Activated B cell treated with CpG ODN at 0.5 μM for 24 hours (primary cell): ENCODE measurements around the gene ZNF280B. TPM values are rescaled to one million over a fixed set of nuclear protein-coding genes. Genes with fewer than 3 reads are reported as not detected.
"Not testable (repeated sequence)": the region's sequence is repeated elsewhere in the genome, so short reads cannot be mapped to it uniquely, and the experiment has no call there.

Source experiments
- ATAC-seq: fragments of 200-7000 bp; cut with Tn5 transposase; one replicate; pipeline ENCODE4 v1.10.0; 2021; ENCODE audit warnings: low read depth, mild to moderate bottlenecking, moderate library complexity
- CTCF ChIA-PET: fragments of 350-600 bp; sonication (Branson Sonifier 250); formaldehyde crosslinking; loops from one replicate; lab custom pipeline; 2021; ENCODE audit warnings: antibody characterized with exemption; lab: Charles Lee
- POLR2A ChIA-PET: fragments of 350-600 bp; sonication (Branson Sonifier 250); formaldehyde crosslinking; loops from one replicate; lab custom pipeline; 2021; ENCODE audit warnings: antibody characterized with exemption; lab: Charles Lee
- DNase-seq: peaks from one replicate; pipeline ENCODE4 v3.0.0; 2022
- H3K27ac Mint-ChIP-seq: one replicate; pipeline ENCODE4 v1.8.0; 2020; ENCODE audit warnings: mixed read lengths
- H3K27me3 Mint-ChIP-seq: one replicate; pipeline ENCODE4 v1.8.0; 2021; ENCODE audit warnings: mixed read lengths
- H3K36me3 Mint-ChIP-seq: one replicate; pipeline ENCODE4 v1.8.0; 2021; ENCODE audit warnings: low read depth, mixed read lengths
- H3K4me1 Mint-ChIP-seq: one replicate; pipeline ENCODE4 v1.8.0; 2021; ENCODE audit warnings: mixed read lengths
- H3K4me3 Mint-ChIP-seq: one replicate; pipeline ENCODE4 v1.8.0; 2020; ENCODE audit warnings: mild to moderate bottlenecking, mixed read lengths
- H3K9me3 Mint-ChIP-seq: one replicate; pipeline ENCODE4 v1.8.0; 2020; ENCODE audit warnings: mixed read lengths
- CTCF ChIP-seq: fragments of 200-600 bp; IDR thresholded peaks from one replicate; pipeline ENCODE4 v1.8.0; 2022; ENCODE audit warnings: antibody characterized with exemption, mild to moderate bottlenecking
- intact Hi-C: fragments of 100-400 bp; cut with micrococcal nuclease; formaldehyde crosslinking; loops from one replicate; pipeline ENCODE4 v1.15.1; 2024
- total RNA-seq: library from RNA; stranded (reverse); gene quantifications from 2 replicates; pipeline ENCODE4 v1.2.3, GENCODE V29; 2022

The ZNF280B gene
- total RNA-seq, 1 donor from 2014 or later, result 2.5 TPM

GRCh38 chr22:22480940-22481339 lies 27.6 kb downstream of the ZNF280B start:
- intact Hi-C loops, result loop anchor here (10.0 kb wide), 1 partner anchor 74 kb away; the partner anchor contains the start of gene PRAME
- POLR2A ChIA-PET, result no interaction called here
- no peak for ATAC-seq
- peaks cover 4% of the 10 kb centered on the region for H3K36me3 Mint-ChIP-seq
- TF ChIP-seq CTCF, result no peak
- H3K4me1 Mint-ChIP-seq, result peaks cover 2% of the 10 kb centered on the region
- H3K27me3 Mint-ChIP-seq, result no peaks in the 10 kb centered on the region
- H3K27ac Mint-ChIP-seq, result no peak overlapping the region
- no peak for DNase-seq
- CTCF ChIA-PET, result interaction anchor here (1.3 kb wide), 1 partner anchor 50 kb away, joined by 3 read pairs; no protein-coding TSS in a partner anchor
- no peak overlapping the region for H3K4me3 Mint-ChIP-seq
- H3K9me3 Mint-ChIP-seq, result no peaks in the 10 kb centered on the region

- H3K27me3 Mint-ChIP-seq, result no peaks in the 10 kb centered on the region
- no peak for TF ChIP-seq CTCF
- POLR2A ChIA-PET, result no interaction called here
- CTCF ChIA-PET, result interaction anchor here (1.3 kb wide), 1 partner anchor 49 kb away, joined by 3 read pairs; no protein-coding TSS in a partner anchor
- no peaks in the 10 kb centered on the region for H3K36me3 Mint-ChIP-seq
- DNase-seq (no peak), ATAC-seq (no peak)
- H3K27ac Mint-ChIP-seq, result no peak overlapping the region
- H3K4me1 Mint-ChIP-seq, result peaks cover 5% of the 10 kb centered on the region
- no peak overlapping the region for H3K4me3 Mint-ChIP-seq
- H3K9me3 Mint-ChIP-seq, result no peaks in the 10 kb centered on the region
- intact Hi-C loops, result loop anchor here (10.0 kb wide), 1 partner anchor 75 kb away; the partner anchor contains the start of gene PRAME
Observed at GRCh38 chr22:22479999-22480532, 28.5 kb downstream of the ZNF280B start.

- H3K4me3 Mint-ChIP-seq, result no peak overlapping the region
- no peaks in the 10 kb centered on the region for H3K27me3 Mint-ChIP-seq
- TF ChIP-seq CTCF, result no peak
- H3K36me3 Mint-ChIP-seq, result no peaks in the 10 kb centered on the region
- H3K9me3 Mint-ChIP-seq, result no peaks in the 10 kb centered on the region
- peaks cover 5% of the 10 kb centered on the region for H3K4me1 Mint-ChIP-seq
- intact Hi-C loops, result no loop called here
- CTCF ChIA-PET, result no interaction called here
- POLR2A ChIA-PET, result no interaction called here
- no peak for DNase-seq
- no peak overlapping the region for H3K27ac Mint-ChIP-seq
- no peak for ATAC-seq
Observed at GRCh38 chr22:22479116-22479515, 29.4 kb downstream of the ZNF280B start.

- Mint-ChIP-seq H3K9me3 (no peaks in the 10 kb centered on the region), H3K36me3 (no peaks in the 10 kb centered on the region), H3K27me3 (no peaks in the 10 kb centered on the region), H3K27ac (no peak overlapping the region), H3K4me1 (peaks cover 5% of the 10 kb centered on the region), H3K4me3 (no peak overlapping the region)
- intact Hi-C loops, result no loop called here
- no peak for TF ChIP-seq CTCF
- DNase-seq (no peak), ATAC-seq (no peak)
- ChIA-PET CTCF (no interaction called here), POLR2A (no interaction called here)
Observed at GRCh38 chr22:22478470-22478869, 30.1 kb downstream of the ZNF280B start.

- Mint-ChIP-seq H3K36me3 (no peaks in the 10 kb centered on the region), H3K27ac (no peak overlapping the region), H3K4me1 (peaks cover 3% of the 10 kb centered on the region), H3K27me3 (no peaks in the 10 kb centered on the region), H3K9me3 (peaks cover 2% of the 10 kb centered on the region), H3K4me3 (no peak overlapping the region)
- DNase-seq (no peak), ATAC-seq (no peak)
- no peak for TF ChIP-seq CTCF
- intact Hi-C loops, result no loop called here
- ChIA-PET POLR2A (interaction anchor here (0.8 kb wide), 1 partner anchor 24 kb away, joined by 3 read pairs; no protein-coding TSS in a partner anchor), CTCF (no interaction called here)
Observed at GRCh38 chr22:22474733-22475132, 33.8 kb downstream of the ZNF280B start.

DNA sequence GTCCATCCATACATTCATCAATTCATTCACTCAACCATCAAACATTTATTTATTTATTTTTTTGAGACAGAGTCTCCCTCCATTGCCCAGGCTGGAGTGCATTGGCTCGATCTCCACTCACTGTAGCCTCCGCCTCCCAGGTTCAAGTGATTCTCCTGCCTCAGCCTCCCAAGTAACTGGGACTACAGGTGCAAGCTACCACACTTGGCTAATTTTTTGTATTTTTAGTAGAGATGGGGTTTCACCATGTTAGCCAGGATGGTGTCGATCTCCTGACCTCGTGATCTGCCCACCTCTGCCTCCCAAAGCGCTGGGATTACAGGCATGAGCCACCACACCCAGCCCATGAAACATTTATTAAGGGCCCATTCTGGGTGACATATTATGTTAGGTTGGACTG lies 37.4 kb downstream of the ZNF280B start:
- POLR2A ChIA-PET, H3K27me3 Mint-ChIP-seq, H3K36me3 Mint-ChIP-seq, intact Hi-C loops, CTCF ChIA-PET, ATAC-seq, DNase-seq, H3K4me1 Mint-ChIP-seq, H3K27ac Mint-ChIP-seq, H3K4me3 Mint-ChIP-seq: not testable (repeated sequence)
- H3K9me3 Mint-ChIP-seq, result peaks cover 13% of the 10 kb centered on the region
